Fibroblast of the aortic adventitia (primary cell): ENCODE results near the gene LRAT. TPM values are rescaled to one million over a fixed set of nuclear protein-coding genes. Genes with fewer than 3 reads are reported as not detected.

Source experiments
- DNase-seq: peaks from one replicate; pipeline ENCODE4 v3.0.0-alpha.2; 2010; ENCODE audit warnings: low read depth
- H3K4me3 ChIP-seq: 2 replicates; pipeline ENCODE4 v1.5.1; 2011; ENCODE audit warnings: low read depth, mild to moderate bottlenecking, control low read depth, low read length, moderate library complexity
- CTCF ChIP-seq: IDR thresholded peaks from 2 replicates; pipeline ENCODE4 v1.5.1; 2011; ENCODE audit warnings: mild to moderate bottlenecking, low read length, control low read depth, inconsistent platforms; ENCODE audit not compliant: insufficient read depth
- total RNA-seq: library from RNA; depleted of rRNA; stranded (reverse); fragments of >200 nt; gene quantifications from 2 replicates; pipeline ENCODE4 v1.2.3, GENCODE V29; 2012; ENCODE audit warnings: low replicate concordance

Gene LRAT
- total RNA-seq, 1 donor: not detected

- DNase-seq: peak; percentile 21
- H3K4me3 ChIP-seq: no peak overlapping the region
- no peak for TF ChIP-seq CTCF
Measured at GRCh38 chr4:154736770-154737169, 7.0 kb upstream of the LRAT start.

DNA sequence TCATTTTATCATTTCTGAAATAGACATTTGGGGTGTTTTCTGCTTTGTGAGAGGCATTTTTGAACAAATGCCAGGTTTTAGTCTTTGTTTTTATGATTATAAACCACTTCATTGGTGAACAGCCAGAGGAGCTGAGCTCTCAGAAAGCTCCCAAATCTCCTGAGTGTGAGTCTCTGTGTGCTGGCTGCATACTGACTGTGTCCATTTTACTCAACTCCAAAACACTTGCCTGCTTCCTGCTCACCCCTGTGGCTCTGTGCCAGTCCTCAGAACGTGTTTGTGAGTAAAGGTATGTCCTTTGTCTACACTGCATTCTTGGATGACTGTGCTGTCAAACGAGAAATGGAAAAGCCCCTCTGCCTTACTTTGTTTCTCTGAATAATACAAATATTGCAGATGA lies 5.4 kb upstream of the LRAT start:
- H3K4me3 ChIP-seq: no peak overlapping the region
- peak; percentile 72 for DNase-seq
- TF ChIP-seq CTCF: no peak

- no peak overlapping the region for H3K4me3 ChIP-seq
- no peak for DNase-seq
- TF ChIP-seq CTCF: no peak
Measured at GRCh38 chr4:154739111-154739510, 4.7 kb upstream of the LRAT start.

DNA sequence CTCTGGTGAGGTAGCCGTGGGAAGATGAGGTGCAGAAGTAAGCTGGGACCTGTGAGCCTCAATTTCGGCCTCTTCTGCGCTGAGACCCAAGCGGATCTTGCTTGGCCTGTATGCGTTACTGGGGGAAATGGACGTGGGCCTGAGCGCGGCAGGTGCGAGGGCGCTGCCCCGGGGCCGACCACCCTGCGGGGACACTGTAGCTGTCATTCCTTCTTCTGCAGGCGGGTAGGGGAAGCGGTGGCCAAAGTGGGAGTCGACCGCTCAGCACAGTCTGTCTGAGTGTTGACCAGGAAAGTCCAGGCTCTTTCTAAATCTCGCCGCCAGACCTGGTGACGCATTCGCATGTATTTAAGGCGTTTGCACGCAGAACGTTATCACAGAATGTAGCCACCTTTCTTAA lies 3.3 kb upstream of the LRAT start:
- H3K4me3 ChIP-seq: no peak overlapping the region
- no peak for TF ChIP-seq CTCF
- no peak for DNase-seq

DNA sequence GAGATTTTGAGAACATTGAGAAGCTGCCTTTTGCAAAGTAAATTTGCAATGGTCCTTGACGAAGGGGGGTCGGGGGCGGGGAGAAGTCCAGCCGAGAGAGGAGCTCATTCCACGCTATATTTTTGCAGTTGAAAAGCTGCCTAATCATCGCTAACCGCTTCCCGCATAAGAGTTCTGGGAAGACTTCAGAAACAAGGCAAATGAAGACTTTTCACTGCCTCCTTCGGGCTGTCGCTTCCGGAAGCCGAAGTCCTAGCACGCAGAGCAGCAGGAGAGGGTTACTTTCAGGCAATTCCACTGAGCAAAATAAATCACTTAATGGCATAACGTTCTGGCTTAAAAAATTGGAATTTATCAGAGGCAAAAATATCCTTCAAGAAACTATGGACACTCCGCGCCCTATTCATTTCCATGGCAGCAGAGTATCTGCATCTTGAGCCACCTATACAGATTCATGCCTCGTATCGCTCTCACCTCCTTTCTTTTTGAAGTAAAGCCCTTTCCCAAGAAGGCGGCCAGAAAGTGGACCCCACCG lies 2.6 kb upstream of the LRAT start:
- no peak for TF ChIP-seq CTCF
- DNase-seq: no peak
- H3K4me3 ChIP-seq: no peak overlapping the region

- peak; percentile 18 for DNase-seq
Measured at GRCh38 chr4:154741922-154742850, 1.6 kb upstream of the LRAT start.

More at GRCh38 chr4:154741922-154742850, 1.6 kb upstream of the LRAT start:
- H3K4me3 ChIP-seq: no peak overlapping the region
- TF ChIP-seq CTCF: no peak
